22Rv1 (cell line): ENCODE data around the gene PKHD1.

Source experiments
- ZFX ChIP-seq: fragments of 450-650 bp; IDR thresholded peaks from 2 replicates; pipeline ENCODE4 v1.6.1; 2017; ENCODE audit warnings: antibody characterized with exemption, borderline replicate concordance
- TF ChIP-seq, protein P1 (sequence below): fragments of 450-650 bp; IDR thresholded peaks from 2 replicates; pipeline ENCODE4 v1.5.1; 2017; ENCODE audit warnings: mild to moderate bottlenecking

DNA sequence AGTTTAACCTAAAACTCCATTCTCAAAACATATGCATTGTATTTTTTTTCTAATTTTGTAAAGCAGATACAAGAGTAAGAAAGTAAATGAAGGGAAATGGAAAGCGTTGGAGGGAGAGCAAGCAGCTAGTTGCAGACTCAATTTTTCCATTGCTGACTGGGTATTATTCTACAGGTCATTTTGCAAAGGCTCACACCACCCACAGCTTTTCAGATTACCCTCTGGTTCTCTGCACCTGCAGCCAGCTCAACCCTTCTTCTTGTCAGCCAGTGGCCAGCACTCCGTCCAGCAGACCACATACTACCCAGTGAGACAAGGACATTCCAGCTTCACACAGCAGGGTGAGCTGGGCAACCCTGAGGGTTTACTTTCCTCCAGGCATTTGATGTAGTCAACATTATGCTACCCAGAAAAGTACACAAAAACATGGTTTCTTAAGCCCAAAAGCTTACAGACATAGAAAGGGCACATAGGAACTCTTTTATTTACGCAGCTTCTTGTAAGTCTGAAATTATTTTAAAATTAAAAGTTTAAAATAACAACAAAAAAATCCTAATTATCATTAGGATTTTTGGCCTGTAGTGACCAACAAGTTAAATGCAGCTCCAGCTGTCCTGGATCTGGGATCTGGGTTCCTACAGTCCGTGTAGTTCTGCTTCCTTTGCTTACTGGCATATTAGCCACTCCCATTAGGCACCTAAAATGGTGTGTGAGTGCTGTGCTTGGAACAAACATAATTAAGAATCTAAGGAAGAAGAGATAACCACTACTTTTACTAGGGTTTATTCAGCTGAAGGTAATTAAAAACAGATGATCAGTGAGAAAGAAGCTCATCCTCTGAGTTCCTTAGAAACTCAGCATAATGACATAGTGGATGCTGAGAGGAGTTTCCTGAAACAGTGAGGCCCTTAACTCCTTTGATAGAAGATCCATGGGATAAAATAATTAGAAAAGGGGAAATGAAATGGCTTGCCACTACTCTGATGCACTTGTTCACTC, 185.3 kb downstream of the PKHD1 start:
- TF ChIP-seq, protein P1, sequence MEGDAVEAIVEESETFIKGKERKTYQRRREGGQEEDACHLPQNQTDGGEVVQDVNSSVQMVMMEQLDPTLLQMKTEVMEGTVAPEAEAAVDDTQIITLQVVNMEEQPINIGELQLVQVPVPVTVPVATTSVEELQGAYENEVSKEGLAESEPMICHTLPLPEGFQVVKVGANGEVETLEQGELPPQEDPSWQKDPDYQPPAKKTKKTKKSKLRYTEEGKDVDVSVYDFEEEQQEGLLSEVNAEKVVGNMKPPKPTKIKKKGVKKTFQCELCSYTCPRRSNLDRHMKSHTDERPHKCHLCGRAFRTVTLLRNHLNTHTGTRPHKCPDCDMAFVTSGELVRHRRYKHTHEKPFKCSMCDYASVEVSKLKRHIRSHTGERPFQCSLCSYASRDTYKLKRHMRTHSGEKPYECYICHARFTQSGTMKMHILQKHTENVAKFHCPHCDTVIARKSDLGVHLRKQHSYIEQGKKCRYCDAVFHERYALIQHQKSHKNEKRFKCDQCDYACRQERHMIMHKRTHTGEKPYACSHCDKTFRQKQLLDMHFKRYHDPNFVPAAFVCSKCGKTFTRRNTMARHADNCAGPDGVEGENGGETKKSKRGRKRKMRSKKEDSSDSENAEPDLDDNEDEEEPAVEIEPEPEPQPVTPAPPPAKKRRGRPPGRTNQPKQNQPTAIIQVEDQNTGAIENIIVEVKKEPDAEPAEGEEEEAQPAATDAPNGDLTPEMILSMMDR: no peak
- no peak for TF ChIP-seq ZFX
